Brain pericyte (primary cell): ENCODE measurements around the gene IFITM1.
"Not testable (repeated sequence)": the region's sequence is repeated elsewhere in the genome, so short reads cannot be mapped to it uniquely, and the experiment has no call there.

Experiments
- DNase-seq: peaks from one replicate; pipeline ENCODE4 v3.0.0-alpha.2; 2012; ENCODE audit warnings: low read depth, low spot score

IFITM1 gene

GRCh38 chr11:282630-283360 lies 31.0 kb upstream of the IFITM1 start:
- no peak for DNase-seq

- DNase-seq, result no peak
Observed at GRCh38 chr11:283405-284104, 30.3 kb upstream of the IFITM1 start.

- no peak for DNase-seq
Observed at GRCh38 chr11:284105-285020, 29.5 kb upstream of the IFITM1 start.

GRCh38 chr11:285021-285893 lies 28.6 kb upstream of the IFITM1 start:
- no peak for DNase-seq

- DNase-seq, result no peak
Observed at GRCh38 chr11:285894-286220, 28.0 kb upstream of the IFITM1 start.

- DNase-seq, result not testable (repeated sequence)
Observed at GRCh38 chr11:286977-287820, 26.6 kb upstream of the IFITM1 start.

GRCh38 chr11:287821-288477 lies 25.9 kb upstream of the IFITM1 start:
- DNase-seq, result no peak

GRCh38 chr11:288478-289397 lies 25.1 kb upstream of the IFITM1 start, which contains the start of gene PGGHG:
TSS of gene PGGHG (plus strand) at chr11:289126. CDS start at chr11:289817, 691 bp downstream.
- DNase-seq, result no peak

- no peak for DNase-seq
Observed at GRCh38 chr11:289398-289711, 24.5 kb upstream of the IFITM1 start.

- no peak for DNase-seq
Observed at GRCh38 chr11:289712-290620, 23.9 kb upstream of the IFITM1 start.

- no peak for DNase-seq
Observed at GRCh38 chr11:290621-291231, 23.1 kb upstream of the IFITM1 start.

GRCh38 chr11:291281-292210 lies 22.3 kb upstream of the IFITM1 start:
- no peak for DNase-seq

- DNase-seq, result no peak
Observed at GRCh38 chr11:292211-293121, 21.4 kb upstream of the IFITM1 start.

GRCh38 chr11:293271-293851 lies 20.5 kb upstream of the IFITM1 start:
- DNase-seq, result no peak
